ENCODE results near the gene TTC39C. TPM values are rescaled to one million over a fixed set of nuclear protein-coding genes. Genes with fewer than 3 reads are reported as not detected.

Gene TTC39C
- total RNA-seq, 2 donors from 2014 or later: 8.8 to 9.5 TPM

DNA sequence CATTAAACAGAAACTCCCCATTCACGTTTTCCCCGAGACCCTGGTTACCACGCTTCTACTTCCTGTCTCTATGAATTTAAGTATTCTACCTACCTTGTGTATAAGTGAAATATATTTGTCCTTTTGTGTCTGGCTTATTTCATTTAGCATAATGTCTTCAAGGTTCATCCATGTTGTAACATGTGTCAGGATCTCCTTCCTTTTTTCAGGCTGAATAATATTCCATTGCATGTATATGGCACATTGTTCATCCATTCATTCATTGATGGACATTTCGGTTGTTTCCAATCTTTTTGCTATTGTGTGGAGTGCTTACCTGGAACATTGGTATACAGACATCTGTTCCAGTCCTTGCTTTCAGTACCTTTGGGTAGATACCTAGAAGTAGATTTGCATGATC, 106.1 kb downstream of the TTC39C start:
- H3K27me3 ChIP-seq: no peaks in the 10 kb centered on the region
- no peaks in the 10 kb centered on the region for H3K36me3 ChIP-seq
- intact Hi-C loops (cut with DNase I): no loop called here
- no peak overlapping the region for H3K9ac ChIP-seq (ENCODE audit: low read depth in 2 of 2, low read length in 2 of 2)
- no peak overlapping the region for H3K4me3 ChIP-seq
- H3K9me3 ChIP-seq: no peaks in the 10 kb centered on the region
- DNase-seq: no peak
- TF ChIP-seq, protein P1, sequence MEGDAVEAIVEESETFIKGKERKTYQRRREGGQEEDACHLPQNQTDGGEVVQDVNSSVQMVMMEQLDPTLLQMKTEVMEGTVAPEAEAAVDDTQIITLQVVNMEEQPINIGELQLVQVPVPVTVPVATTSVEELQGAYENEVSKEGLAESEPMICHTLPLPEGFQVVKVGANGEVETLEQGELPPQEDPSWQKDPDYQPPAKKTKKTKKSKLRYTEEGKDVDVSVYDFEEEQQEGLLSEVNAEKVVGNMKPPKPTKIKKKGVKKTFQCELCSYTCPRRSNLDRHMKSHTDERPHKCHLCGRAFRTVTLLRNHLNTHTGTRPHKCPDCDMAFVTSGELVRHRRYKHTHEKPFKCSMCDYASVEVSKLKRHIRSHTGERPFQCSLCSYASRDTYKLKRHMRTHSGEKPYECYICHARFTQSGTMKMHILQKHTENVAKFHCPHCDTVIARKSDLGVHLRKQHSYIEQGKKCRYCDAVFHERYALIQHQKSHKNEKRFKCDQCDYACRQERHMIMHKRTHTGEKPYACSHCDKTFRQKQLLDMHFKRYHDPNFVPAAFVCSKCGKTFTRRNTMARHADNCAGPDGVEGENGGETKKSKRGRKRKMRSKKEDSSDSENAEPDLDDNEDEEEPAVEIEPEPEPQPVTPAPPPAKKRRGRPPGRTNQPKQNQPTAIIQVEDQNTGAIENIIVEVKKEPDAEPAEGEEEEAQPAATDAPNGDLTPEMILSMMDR (IDR thresholded peaks at IDR 0.05): no peak
- no peaks in the 10 kb centered on the region for H3K4me1 ChIP-seq
- H3K27ac ChIP-seq: no peak overlapping the region

DNA sequence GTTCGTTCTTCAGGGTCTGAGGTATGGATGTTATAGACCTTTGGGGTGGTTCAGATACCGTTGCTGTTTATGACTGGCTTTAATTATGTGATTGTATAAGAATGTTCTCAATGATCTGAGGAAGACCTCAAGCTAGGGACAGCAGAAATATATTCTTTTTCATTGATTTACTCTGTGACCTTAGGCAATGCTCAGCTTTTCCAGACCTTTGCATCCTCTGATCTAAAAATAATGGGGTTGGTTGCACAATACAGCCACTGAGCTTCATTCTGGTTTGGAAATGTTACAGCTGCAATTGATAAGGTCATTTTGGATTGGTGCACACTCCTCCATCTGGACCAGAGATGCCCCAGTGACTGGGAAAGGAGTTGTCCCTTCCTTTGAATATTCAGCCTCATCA, 107.1 kb downstream of the TTC39C start:
- H3K36me3 ChIP-seq: no peaks in the 10 kb centered on the region
- TF ChIP-seq, protein P1 (IDR thresholded peaks at IDR 0.05): no peak
- no peaks in the 10 kb centered on the region for H3K4me1 ChIP-seq
- no peaks in the 10 kb centered on the region for H3K27me3 ChIP-seq
- H3K9ac ChIP-seq (ENCODE audit: low read depth in 2 of 2, low read length in 2 of 2): no peak overlapping the region
- no peaks in the 10 kb centered on the region for H3K9me3 ChIP-seq
- no peak for DNase-seq
- intact Hi-C loops (cut with DNase I): no loop called here
- H3K4me3 ChIP-seq: no peak overlapping the region
- no peak overlapping the region for H3K27ac ChIP-seq

DNA sequence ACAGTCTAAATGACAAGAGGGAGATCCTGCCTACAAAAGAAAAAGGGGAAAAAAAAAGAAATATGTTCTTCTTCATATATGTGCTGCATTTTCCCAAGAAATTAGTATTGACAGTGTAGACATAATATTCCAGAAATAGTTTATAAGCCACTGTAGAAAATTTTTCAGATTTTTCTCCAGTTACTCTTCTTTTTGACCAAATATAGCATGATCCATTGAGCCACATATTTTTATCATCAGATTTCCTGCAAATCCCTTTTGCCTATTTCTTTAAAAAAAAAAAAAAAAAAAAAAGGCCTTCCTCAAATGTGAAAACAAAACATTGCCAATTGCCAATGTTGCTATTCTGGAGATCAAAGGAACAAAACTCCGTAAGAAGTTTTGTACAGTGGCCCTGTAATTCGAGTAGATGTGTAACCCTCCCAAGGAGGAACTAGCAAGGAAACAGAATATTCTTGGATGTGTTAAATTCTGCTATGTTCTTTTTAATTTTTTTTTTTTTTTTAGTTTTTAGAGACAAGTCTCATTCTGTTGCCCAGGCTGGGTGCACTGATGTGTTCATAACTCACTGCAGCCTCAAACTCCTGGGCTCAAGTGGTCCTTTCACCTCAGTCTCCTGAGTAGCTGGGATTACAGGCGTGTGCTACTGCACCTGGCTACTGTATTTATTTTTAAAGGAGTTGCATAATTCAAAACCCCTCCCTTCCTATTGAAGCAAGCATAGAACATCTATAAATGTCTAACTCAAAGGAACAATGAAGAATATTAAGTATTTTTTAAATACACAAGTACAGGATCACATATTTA, 111.8 kb downstream of the TTC39C start:
- TF ChIP-seq, protein P1 (IDR thresholded peaks at IDR 0.05): no peak
- intact Hi-C loops (cut with DNase I): no loop called here
- Histone ChIP-seq H3K4me1 (no peaks in the 10 kb centered on the region), H3K27me3 (no peaks in the 10 kb centered on the region), H3K9me3 (no peaks in the 10 kb centered on the region), H3K36me3 (no peaks in the 10 kb centered on the region), H3K4me3 (no peak overlapping the region), H3K9ac (ENCODE audit: low read depth in 2 of 2, low read length in 2 of 2) (no peak overlapping the region), H3K27ac (no peak overlapping the region)
- no peak for DNase-seq

DNA sequence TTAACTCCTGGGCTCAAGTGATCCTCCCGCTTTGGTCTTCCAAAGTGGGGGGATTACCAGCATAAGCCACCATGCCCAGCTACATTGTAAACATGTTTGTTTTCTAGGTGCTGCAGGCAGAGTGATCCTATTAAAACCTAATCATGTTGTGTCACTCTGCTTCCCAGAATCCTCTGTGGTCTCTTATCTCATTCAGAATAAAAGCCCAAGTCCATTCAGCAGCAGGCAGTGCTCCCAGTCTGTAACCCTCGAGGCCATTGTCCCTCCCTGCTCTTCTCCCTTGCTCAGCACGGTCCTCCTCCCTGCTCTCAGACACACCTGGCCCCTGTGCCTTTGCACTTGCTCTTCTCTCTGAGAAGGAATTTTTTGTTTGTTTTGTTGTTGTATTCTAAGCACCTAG, 113.2 kb downstream of the TTC39C start:
- Histone ChIP-seq H3K4me3 (no peak overlapping the region), H3K9me3 (no peaks in the 10 kb centered on the region), H3K27me3 (no peaks in the 10 kb centered on the region), H3K36me3 (no peaks in the 10 kb centered on the region), H3K9ac (ENCODE audit: low read depth in 2 of 2, low read length in 2 of 2) (no peak overlapping the region), H3K27ac (no peak overlapping the region), H3K4me1 (no peaks in the 10 kb centered on the region)
- TF ChIP-seq, protein P1 (IDR thresholded peaks at IDR 0.05): no peak
- intact Hi-C loops (cut with DNase I): no loop called here
- DNase-seq: no peak

DNA sequence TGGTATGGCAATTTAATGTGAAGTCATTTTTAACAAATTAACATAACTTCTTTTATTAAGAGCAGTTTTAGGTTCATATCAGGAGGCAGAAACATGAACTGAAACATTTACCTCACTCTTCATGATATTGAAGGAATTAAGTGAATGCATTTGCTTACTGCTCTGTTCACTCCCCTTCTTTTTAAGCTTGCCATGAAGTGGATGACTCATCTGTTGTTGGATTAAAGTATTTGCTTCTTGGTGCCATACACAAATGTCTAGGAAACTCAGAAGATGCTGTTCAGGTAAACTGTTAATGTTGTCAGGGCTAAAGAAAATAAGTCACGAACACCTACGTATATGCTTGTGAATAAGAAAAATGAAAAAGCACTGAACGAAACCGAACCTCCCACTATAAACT, 114.1 kb downstream of the TTC39C start:
- intact Hi-C loops (cut with DNase I): no loop called here
- Histone ChIP-seq H3K27me3 (no peaks in the 10 kb centered on the region), H3K4me3 (no peak overlapping the region), H3K4me1 (no peaks in the 10 kb centered on the region), H3K9me3 (no peaks in the 10 kb centered on the region), H3K36me3 (no peaks in the 10 kb centered on the region), H3K9ac (ENCODE audit: low read depth in 2 of 2, low read length in 2 of 2) (no peak overlapping the region), H3K27ac (no peak overlapping the region)
- no peak for DNase-seq
- TF ChIP-seq, protein P1 (IDR thresholded peaks at IDR 0.05): no peak

Measured in colonic mucosa (tissue), 4 donors.